Measurements from ENCODE around the gene MAN2A2.

DNA sequence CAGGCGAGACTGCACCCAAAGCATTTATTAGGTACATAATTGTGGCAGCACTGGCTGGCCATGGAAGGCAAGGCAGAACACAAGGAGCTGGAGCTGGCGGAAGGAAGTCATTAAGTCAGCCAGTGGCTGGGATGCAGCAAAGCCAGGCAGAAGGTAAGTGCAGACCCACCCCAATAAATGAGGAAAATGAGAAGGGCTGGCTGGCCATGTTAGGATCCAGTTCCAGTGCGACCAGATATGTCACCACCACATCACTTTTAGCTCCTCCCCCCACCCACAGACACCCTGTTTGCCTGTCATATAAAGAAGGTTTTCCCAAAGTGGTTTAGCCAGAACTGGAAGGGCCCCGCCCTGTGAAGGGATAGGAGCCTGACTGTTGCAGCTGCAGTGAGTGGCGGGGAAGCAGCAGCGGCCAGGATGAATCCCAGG lies 34.8 kb upstream of the MAN2A2 start, which contains the start of gene FURIN:
- no peak for TF ChIP-seq EZH2 (IDR thresholded peaks at IDR 0.05; ENCODE audit: low read length, missing control alignments)
- TF ChIP-seq, protein P1, sequence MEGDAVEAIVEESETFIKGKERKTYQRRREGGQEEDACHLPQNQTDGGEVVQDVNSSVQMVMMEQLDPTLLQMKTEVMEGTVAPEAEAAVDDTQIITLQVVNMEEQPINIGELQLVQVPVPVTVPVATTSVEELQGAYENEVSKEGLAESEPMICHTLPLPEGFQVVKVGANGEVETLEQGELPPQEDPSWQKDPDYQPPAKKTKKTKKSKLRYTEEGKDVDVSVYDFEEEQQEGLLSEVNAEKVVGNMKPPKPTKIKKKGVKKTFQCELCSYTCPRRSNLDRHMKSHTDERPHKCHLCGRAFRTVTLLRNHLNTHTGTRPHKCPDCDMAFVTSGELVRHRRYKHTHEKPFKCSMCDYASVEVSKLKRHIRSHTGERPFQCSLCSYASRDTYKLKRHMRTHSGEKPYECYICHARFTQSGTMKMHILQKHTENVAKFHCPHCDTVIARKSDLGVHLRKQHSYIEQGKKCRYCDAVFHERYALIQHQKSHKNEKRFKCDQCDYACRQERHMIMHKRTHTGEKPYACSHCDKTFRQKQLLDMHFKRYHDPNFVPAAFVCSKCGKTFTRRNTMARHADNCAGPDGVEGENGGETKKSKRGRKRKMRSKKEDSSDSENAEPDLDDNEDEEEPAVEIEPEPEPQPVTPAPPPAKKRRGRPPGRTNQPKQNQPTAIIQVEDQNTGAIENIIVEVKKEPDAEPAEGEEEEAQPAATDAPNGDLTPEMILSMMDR (conservative IDR thresholded peaks at IDR 0.05 in 1 of 2, IDR thresholded peaks at IDR 0.05 in 1 of 2; ENCODE audit: low read depth in 1 of 2, low read length in 2 of 2): no peak
